GM20000 (cell line): ENCODE data around the gene CTNND2.

ENCODE experiments used
- DNase-seq: peaks from one replicate; pipeline ENCODE4 v3.0.0; 2012; ENCODE audit warnings: low spot score
- CTCF ChIP-seq: IDR thresholded peaks from 2 replicates; pipeline ENCODE4 v1.5.1; 2012; ENCODE audit warnings: mild to moderate bottlenecking, control low read depth; ENCODE audit errors: extremely low read depth, missing control alignments

The CTNND2 gene

GRCh38 chr5:11528720-11529119 lies 375.5 kb downstream of the CTNND2 start:
- TF ChIP-seq CTCF, result no peak
- no peak for DNase-seq

- no peak for DNase-seq
- no peak for TF ChIP-seq CTCF
Observed at GRCh38 chr5:11527652-11528349, 376.4 kb downstream of the CTNND2 start.

- no peak for TF ChIP-seq CTCF
- DNase-seq, result no peak
Observed at GRCh38 chr5:11525020-11525419, 379.2 kb downstream of the CTNND2 start.

- DNase-seq, result no peak
- TF ChIP-seq CTCF, result no peak
Observed at GRCh38 chr5:11524188-11524587, 380.1 kb downstream of the CTNND2 start.

- no peak for DNase-seq
- no peak for TF ChIP-seq CTCF
Observed at GRCh38 chr5:11522796-11523195, 381.4 kb downstream of the CTNND2 start.

- no peak for TF ChIP-seq CTCF
- no peak for DNase-seq
Observed at GRCh38 chr5:11520241-11520930, 383.9 kb downstream of the CTNND2 start.

GRCh38 chr5:11519236-11519635 lies 385.0 kb downstream of the CTNND2 start:
- no peak for TF ChIP-seq CTCF
- no peak for DNase-seq
